GM12874 (cell line): ENCODE data around the gene NAMPT.

Source experiments
- CTCF ChIP-seq: IDR thresholded peaks from 2 replicates; pipeline ENCODE4 v1.5.1; 2011; ENCODE audit warnings: low read depth, mild to moderate bottlenecking, control low read depth, low read length, moderate library complexity; ENCODE audit not compliant: insufficient read depth

The NAMPT gene

GRCh38 chr7:106283831-106284713 lies 711 bp downstream of the NAMPT start:
- no peak for TF ChIP-seq CTCF

- TF ChIP-seq CTCF, result no peak
Measured at GRCh38 chr7:106283501-106283830, 1.3 kb downstream of the NAMPT start.

GRCh38 chr7:106282852-106283251 lies 1.9 kb downstream of the NAMPT start:
- no peak for TF ChIP-seq CTCF

GRCh38 chr7:106282390-106282789 lies 2.4 kb downstream of the NAMPT start:
- TF ChIP-seq CTCF, result no peak

- TF ChIP-seq CTCF, result no peak
Measured at GRCh38 chr7:106281585-106282318, 3.0 kb downstream of the NAMPT start.

GRCh38 chr7:106281127-106281526 lies 3.7 kb downstream of the NAMPT start:
- TF ChIP-seq CTCF, result no peak

- no peak for TF ChIP-seq CTCF
Measured at GRCh38 chr7:106279425-106280197, 5.2 kb downstream of the NAMPT start.
